Astrocyte of the hippocampus (primary cell): Measurements from ENCODE around the gene FAM98C.
A peak's percentile ranks its signal among the peaks of the same experiment; 100 is the strongest.

Experiments used
- DNase-seq: peaks from one replicate; pipeline ENCODE4 v3.0.0; 2011; ENCODE audit warnings: low read depth, low spot score

The FAM98C gene

DNA sequence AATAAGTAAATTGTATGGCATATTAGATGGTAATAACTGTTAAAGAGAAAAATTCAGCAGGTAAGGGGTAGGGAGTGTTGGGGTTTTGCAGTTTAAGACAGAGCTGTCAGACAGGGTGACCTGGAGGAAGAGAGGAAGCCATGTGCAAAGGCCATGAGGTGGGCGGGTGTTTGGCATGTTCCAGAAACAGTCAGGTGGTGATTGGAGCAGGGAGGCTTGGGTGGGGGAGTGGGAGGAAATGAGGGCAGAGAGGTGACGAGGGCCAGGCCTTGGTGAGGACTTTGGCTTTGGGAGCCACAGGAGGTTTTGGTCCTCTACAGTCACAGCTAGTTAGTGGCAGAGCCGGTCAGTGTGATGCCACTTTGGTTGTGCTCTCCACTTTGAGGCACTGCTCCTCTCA is 50.7 kb downstream of the FAM98C start:
- DNase-seq = no peak

DNA sequence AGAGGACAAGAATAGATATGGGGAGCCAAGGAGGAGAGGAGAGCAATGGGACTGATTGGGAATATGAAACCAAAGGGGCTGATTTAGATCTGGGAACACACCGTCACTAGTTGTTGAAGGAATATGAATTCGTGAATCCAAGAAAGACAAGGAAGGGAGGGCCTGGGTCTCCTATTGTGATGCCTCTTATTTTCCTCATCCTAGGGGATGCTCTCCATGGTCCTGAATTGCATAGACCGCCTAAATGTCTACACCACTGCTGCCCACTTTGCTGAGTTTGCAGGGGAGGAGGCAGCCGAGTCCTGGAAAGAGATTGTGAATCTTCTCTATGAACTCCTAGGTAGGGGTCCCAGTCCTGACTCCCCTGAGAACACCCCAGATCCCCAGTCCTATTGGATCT is 52.1 kb downstream of the FAM98C start:
- DNase-seq = peak; percentile 46

DNA sequence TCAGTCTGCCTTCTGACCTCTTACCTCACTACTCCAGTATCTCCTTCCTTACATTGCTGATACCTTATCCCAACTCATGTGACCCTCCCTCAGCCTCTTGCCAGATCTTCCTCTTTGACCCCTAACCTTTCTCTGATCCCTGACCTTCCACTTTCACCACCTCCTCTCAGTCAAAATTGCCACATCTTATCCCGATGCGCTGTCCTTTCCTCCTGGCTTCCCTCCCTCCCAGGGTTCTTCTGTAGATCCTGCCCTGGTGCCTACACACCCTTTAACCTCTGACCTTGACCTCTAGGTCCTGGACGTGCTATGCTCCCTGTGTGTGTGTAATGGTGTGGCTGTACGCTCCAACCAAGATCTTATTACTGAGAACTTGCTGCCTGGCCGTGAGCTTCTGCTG is 54.3 kb downstream of the FAM98C start:
- no peak for DNase-seq

DNA sequence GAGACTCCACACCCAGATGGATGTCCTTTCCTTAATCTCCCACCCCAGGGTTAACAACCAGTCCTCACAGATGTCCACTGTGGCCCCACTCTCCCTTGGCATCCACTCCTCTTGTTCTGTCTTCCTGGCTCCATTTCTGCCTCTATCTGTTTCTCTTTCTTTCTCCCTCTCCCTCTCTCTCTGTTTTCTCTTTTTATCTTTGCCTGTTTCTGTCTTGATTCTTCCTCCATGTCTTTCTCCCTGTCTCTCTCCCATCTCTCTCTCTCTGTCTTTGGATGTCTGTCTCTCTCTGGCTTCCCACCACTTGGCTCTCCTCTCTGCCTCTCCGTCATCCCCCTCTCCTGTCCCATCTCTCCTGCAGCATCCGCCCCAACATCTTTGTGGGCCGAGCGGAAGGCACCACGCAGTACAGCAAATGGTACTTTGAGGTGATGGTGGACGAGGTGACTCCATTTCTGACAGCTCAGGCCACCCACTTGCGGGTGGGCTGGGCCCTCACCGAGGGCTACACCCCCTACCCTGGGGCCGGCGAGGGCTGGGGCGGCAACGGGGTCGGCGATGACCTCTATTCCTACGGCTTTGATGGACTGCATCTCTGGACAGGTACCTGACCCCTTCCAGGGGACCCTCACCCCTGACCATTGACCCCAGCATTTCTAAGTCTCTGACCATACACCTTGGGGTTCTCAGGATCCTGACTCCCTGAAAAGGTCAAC is 55.0 kb downstream of the FAM98C start:
- DNase-seq = no peak
